ENCODE data around the gene SASH1.

The SASH1 gene

DNA sequence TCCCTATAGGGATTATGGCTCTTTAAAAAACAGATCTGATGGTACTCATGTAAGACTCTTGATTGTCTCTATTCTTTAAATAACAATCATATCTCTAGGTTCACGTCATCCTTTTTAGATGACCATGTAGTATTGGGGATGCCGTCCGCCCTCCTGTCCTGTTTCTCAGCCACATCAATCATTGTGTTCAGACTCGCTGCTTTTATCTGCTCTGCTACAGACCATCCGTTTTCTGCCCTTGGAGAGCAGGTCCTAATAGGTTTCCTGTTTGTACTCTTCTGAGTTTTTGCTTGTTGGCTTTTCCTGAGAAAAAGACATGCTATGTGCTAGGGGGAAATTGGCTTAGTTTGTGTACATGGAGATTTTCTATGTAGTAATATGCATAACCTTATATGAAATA lies 76.8 kb downstream of the SASH1 start:
- no peak for DNase-seq (ENCODE audit: low spot score)
- no peaks in the 10 kb centered on the region for H3K36me3 ChIP-seq (replicated peaks in 1 of 2; ENCODE audit: control insufficient read depth in 2 of 2, insufficient read depth in 2 of 2, low read length in 2 of 2)
- H3K4me3 ChIP-seq (ENCODE audit: low read length in 2 of 2), result no peak overlapping the region
- H2BK15ac ChIP-seq (ENCODE audit: low read length), result no peak overlapping the region
- no peak overlapping the region for H2AK5ac ChIP-seq (ENCODE audit: low read depth, low read length)
- H4K8ac ChIP-seq (ENCODE audit: low read depth, low read length), result no peak overlapping the region
- H3K4me2 ChIP-seq (ENCODE audit: insufficient read depth, low read length, poor library complexity, severe bottlenecking), result no peak overlapping the region
- no peak overlapping the region for H3K4ac ChIP-seq (ENCODE audit: low read length)
- no peak overlapping the region for H3K18ac ChIP-seq (ENCODE audit: low read length)
- H3K27ac ChIP-seq (replicated peaks; ENCODE audit: low read length), result no peak overlapping the region
- H4K91ac ChIP-seq (ENCODE audit: low read depth, low read length, poor library complexity), result no peak overlapping the region
- no peak overlapping the region for H2BK5ac ChIP-seq (ENCODE audit: low read length)
- H3K27me3 ChIP-seq (ENCODE audit: control insufficient read depth in 3 of 3, insufficient read depth in 3 of 3, low read depth in 1 of 3, low read length in 3 of 3), result no peaks in the 10 kb centered on the region
- H3K79me1 ChIP-seq (ENCODE audit: low read depth, low read length), result no peaks in the 10 kb centered on the region
- no peak overlapping the region for H3K9ac ChIP-seq (ENCODE audit: low read depth, low read length, poor library complexity)
- H3K4me1 ChIP-seq (ENCODE audit: control insufficient read depth in 2 of 2, insufficient read depth in 1 of 2, low read depth in 1 of 2, low read length in 2 of 2), result peaks cover 3 to 9% of the 10 kb centered on the region in 2 donors
- no CpG with 5 or more reads among the region's 5 CpGs for WGBS, 2 donors (ENCODE audit: extremely low coverage in 2 of 2, insufficient read length in 2 of 2, insufficient replicate concordance in 1 of 2)
- H2BK120ac ChIP-seq (ENCODE audit: low read depth, low read length), result no peak overlapping the region
- no peak overlapping the region for H2AFZ ChIP-seq (ENCODE audit: low read length)
- no peak overlapping the region for H3K23ac ChIP-seq (ENCODE audit: low read depth, low read length, poor library complexity)
- no peaks in the 10 kb centered on the region for H3K9me3 ChIP-seq (replicated peaks in 1 of 2; ENCODE audit: control insufficient read depth in 2 of 2, insufficient read depth in 1 of 2, low read depth in 1 of 2, low read length in 2 of 2)
- no peak overlapping the region for H2BK12ac ChIP-seq (ENCODE audit: low read length)
- no peak overlapping the region for H3K14ac ChIP-seq (ENCODE audit: low read length)

DNA sequence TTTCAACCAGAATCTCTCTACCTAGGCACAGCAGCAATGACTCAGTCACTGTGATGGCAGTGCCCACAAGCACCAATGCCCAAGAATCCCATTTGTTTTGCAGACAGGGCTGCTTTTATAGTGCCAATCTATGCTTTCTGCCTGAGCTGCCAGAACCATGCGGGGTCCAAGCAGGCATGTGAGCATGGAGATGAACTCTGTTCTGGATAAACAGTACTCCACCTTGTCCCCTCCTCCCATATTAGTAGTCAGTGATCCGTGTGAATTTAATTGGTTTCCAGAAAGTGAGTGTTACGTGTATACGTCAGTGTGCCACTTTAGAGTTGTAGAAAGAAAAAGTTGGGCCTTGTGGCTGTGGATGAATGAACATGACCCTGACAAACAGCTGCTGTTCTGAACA lies 79.4 kb downstream of the SASH1 start:
- H3K4me1 ChIP-seq (ENCODE audit: control insufficient read depth in 2 of 2, insufficient read depth in 1 of 2, low read depth in 1 of 2, low read length in 2 of 2), result peaks cover 3 to 10% of the 10 kb centered on the region in 2 donors
- no peak overlapping the region for H2BK12ac ChIP-seq (ENCODE audit: low read length)
- H3K27ac ChIP-seq (replicated peaks; ENCODE audit: low read length), result no peak overlapping the region
- DNase-seq (ENCODE audit: low spot score), result no peak
- H2AFZ ChIP-seq (ENCODE audit: low read length), result no peak overlapping the region
- H3K14ac ChIP-seq (ENCODE audit: low read length), result no peak overlapping the region
- H3K23ac ChIP-seq (ENCODE audit: low read depth, low read length, poor library complexity), result no peak overlapping the region
- WGBS, 2 donors (ENCODE audit: extremely low coverage in 2 of 2, insufficient read length in 2 of 2, insufficient replicate concordance in 1 of 2), result no CpG with 5 or more reads among the region's 4 CpGs
- H3K18ac ChIP-seq (ENCODE audit: low read length), result no peak overlapping the region
- H2BK120ac ChIP-seq (ENCODE audit: low read depth, low read length), result no peak overlapping the region
- no peak overlapping the region for H3K4me3 ChIP-seq (ENCODE audit: low read length in 2 of 2)
- H3K27me3 ChIP-seq (ENCODE audit: control insufficient read depth in 3 of 3, insufficient read depth in 3 of 3, low read depth in 1 of 3, low read length in 3 of 3), result no peaks in the 10 kb centered on the region
- no peaks in the 10 kb centered on the region for H3K79me1 ChIP-seq (ENCODE audit: low read depth, low read length)
- no peak overlapping the region for H3K4ac ChIP-seq (ENCODE audit: low read length)
- no peak overlapping the region for H4K8ac ChIP-seq (ENCODE audit: low read depth, low read length)
- no peaks in the 10 kb centered on the region for H3K36me3 ChIP-seq (replicated peaks in 1 of 2; ENCODE audit: control insufficient read depth in 2 of 2, insufficient read depth in 2 of 2, low read length in 2 of 2)
- peaks cover 3% of the 10 kb centered on the region in 2 donors for H3K9me3 ChIP-seq (replicated peaks in 1 of 2; ENCODE audit: control insufficient read depth in 2 of 2, insufficient read depth in 1 of 2, low read depth in 1 of 2, low read length in 2 of 2)
- H2BK15ac ChIP-seq (ENCODE audit: low read length), result no peak overlapping the region
- H3K4me2 ChIP-seq (ENCODE audit: insufficient read depth, low read length, poor library complexity, severe bottlenecking), result no peak overlapping the region
- no peak overlapping the region for H2BK5ac ChIP-seq (ENCODE audit: low read length)
- H2AK5ac ChIP-seq (ENCODE audit: low read depth, low read length), result no peak overlapping the region
- no peak overlapping the region for H3K9ac ChIP-seq (ENCODE audit: low read depth, low read length, poor library complexity)
- H4K91ac ChIP-seq (ENCODE audit: low read depth, low read length, poor library complexity), result no peak overlapping the region

DNA sequence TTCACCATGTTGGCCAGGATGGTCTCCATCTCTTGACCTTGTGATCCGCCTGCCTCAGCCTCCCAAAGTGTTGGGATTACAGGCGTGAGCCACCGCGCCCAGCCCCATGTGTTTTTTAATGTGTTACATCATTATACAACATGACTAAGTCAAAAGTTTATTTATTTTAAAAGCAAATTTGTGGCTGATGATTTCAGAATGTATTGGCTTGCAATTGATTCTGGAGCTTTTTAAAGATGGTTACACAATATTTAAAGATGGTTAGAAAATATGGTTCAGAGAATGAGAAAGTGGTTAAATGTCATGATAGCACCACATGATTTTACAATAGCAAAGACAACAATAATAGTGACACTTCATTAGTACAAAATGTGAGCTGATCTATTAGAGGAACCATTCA lies 80.5 kb downstream of the SASH1 start:
- DNase-seq (ENCODE audit: low spot score), result no peak

DNA sequence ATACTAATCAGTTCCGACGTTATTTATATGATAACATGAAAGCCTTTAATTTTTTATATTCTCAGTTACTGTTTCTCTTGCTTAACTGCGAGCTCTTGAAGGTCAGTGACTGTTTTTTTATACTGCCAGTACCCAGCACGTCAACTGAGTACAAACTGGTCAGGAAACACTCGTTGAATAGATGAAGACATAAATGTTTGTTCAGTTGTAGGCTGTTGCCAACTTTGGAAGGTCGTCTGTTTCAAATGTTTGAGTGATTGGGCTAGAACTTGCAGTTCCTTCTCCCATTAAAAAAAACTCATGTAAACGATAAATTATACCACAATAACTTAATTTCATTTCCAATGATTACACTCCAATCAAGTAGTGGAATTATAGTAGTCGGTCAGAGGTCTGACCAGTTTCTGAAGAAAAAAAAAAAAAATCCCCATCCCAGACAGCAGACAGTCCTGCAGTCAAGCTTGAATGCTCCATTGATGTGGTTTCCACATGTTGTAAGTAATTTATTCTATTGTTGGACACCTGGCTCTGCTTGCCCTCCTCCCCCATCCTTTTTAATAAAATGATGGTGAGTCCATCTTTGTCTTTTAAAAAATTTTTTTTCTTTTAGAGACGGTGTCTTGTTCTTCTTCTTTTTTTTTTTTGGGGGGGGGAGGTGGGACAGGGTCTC lies 81.1 kb downstream of the SASH1 start:
- DNase-seq (ENCODE audit: low spot score), result no peak
- no peak overlapping the region for H3K23ac ChIP-seq (ENCODE audit: low read depth, low read length, poor library complexity)
- no peak overlapping the region for H3K27ac ChIP-seq (replicated peaks; ENCODE audit: low read length)

More for the DNA sequence above, 80.5 kb downstream of the SASH1 start:
- Histone ChIP-seq H3K4ac (ENCODE audit: low read length) (no peak overlapping the region), H3K23ac (ENCODE audit: low read depth, low read length, poor library complexity) (no peak overlapping the region), H3K27ac (replicated peaks; ENCODE audit: low read length) (no peak overlapping the region), H3K27me3 (ENCODE audit: control insufficient read depth in 3 of 3, insufficient read depth in 3 of 3, low read depth in 1 of 3, low read length in 3 of 3) (no peaks in the 10 kb centered on the region), H2BK15ac (ENCODE audit: low read length) (no peak overlapping the region), H3K18ac (ENCODE audit: low read length) (no peak overlapping the region), H3K9ac (ENCODE audit: low read depth, low read length, poor library complexity) (no peak overlapping the region), H2AFZ (ENCODE audit: low read length) (no peak overlapping the region), H3K4me3 (ENCODE audit: low read length in 2 of 2) (no peak overlapping the region), H3K9me3 (replicated peaks in 1 of 2; ENCODE audit: control insufficient read depth in 2 of 2, insufficient read depth in 1 of 2, low read depth in 1 of 2, low read length in 2 of 2) (peaks cover 3% of the 10 kb centered on the region in 2 donors), H3K79me1 (ENCODE audit: low read depth, low read length) (no peaks in the 10 kb centered on the region), H2BK12ac (ENCODE audit: low read length) (no peak overlapping the region), H2AK5ac (ENCODE audit: low read depth, low read length) (no peak overlapping the region), H4K8ac (ENCODE audit: low read depth, low read length) (no peak overlapping the region), H4K91ac (ENCODE audit: low read depth, low read length, poor library complexity) (no peak overlapping the region), H3K4me2 (ENCODE audit: insufficient read depth, low read length, poor library complexity, severe bottlenecking) (no peak overlapping the region), H3K14ac (ENCODE audit: low read length) (no peak overlapping the region), H2BK120ac (ENCODE audit: low read depth, low read length) (no peak overlapping the region), H3K36me3 (replicated peaks in 1 of 2; ENCODE audit: control insufficient read depth in 2 of 2, insufficient read depth in 2 of 2, low read length in 2 of 2) (no peaks in the 10 kb centered on the region), H2BK5ac (ENCODE audit: low read length) (no peak overlapping the region), H3K4me1 (ENCODE audit: control insufficient read depth in 2 of 2, insufficient read depth in 1 of 2, low read depth in 1 of 2, low read length in 2 of 2) (peaks cover 3 to 10% of the 10 kb centered on the region in 2 donors)
- WGBS, 2 donors (ENCODE audit: extremely low coverage in 2 of 2, insufficient read length in 2 of 2, insufficient replicate concordance in 1 of 2), result no CpG with 5 or more reads among the region's 4 CpGs

More for the DNA sequence above, 81.1 kb downstream of the SASH1 start:
- no peak overlapping the region for H3K9ac ChIP-seq (ENCODE audit: low read depth, low read length, poor library complexity)
- H2BK15ac ChIP-seq (ENCODE audit: low read length), result no peak overlapping the region
- peaks cover 3 to 10% of the 10 kb centered on the region in 2 donors for H3K4me1 ChIP-seq (ENCODE audit: control insufficient read depth in 2 of 2, insufficient read depth in 1 of 2, low read depth in 1 of 2, low read length in 2 of 2)
- no peaks in the 10 kb centered on the region for H3K27me3 ChIP-seq (ENCODE audit: control insufficient read depth in 3 of 3, insufficient read depth in 3 of 3, low read depth in 1 of 3, low read length in 3 of 3)
- H4K91ac ChIP-seq (ENCODE audit: low read depth, low read length, poor library complexity), result no peak overlapping the region
- no peak overlapping the region for H2BK120ac ChIP-seq (ENCODE audit: low read depth, low read length)
- no peak overlapping the region for H4K8ac ChIP-seq (ENCODE audit: low read depth, low read length)
- no peak overlapping the region for H2AK5ac ChIP-seq (ENCODE audit: low read depth, low read length)
- H3K79me1 ChIP-seq (ENCODE audit: low read depth, low read length), result no peaks in the 10 kb centered on the region
- no peak overlapping the region for H3K4me3 ChIP-seq (ENCODE audit: low read length in 2 of 2)
- no peak overlapping the region for H3K14ac ChIP-seq (ENCODE audit: low read length)
- no peaks in the 10 kb centered on the region for H3K36me3 ChIP-seq (replicated peaks in 1 of 2; ENCODE audit: control insufficient read depth in 2 of 2, insufficient read depth in 2 of 2, low read length in 2 of 2)
- no peak overlapping the region for H3K4ac ChIP-seq (ENCODE audit: low read length)
- H3K9me3 ChIP-seq (replicated peaks in 1 of 2; ENCODE audit: control insufficient read depth in 2 of 2, insufficient read depth in 1 of 2, low read depth in 1 of 2, low read length in 2 of 2), result peaks cover 3% of the 10 kb centered on the region in 2 donors
- H2AFZ ChIP-seq (ENCODE audit: low read length), result no peak overlapping the region
- no peak overlapping the region for H3K18ac ChIP-seq (ENCODE audit: low read length)
- no peak overlapping the region for H3K4me2 ChIP-seq (ENCODE audit: insufficient read depth, low read length, poor library complexity, severe bottlenecking)
- WGBS, 2 donors (ENCODE audit: extremely low coverage in 2 of 2, insufficient read length in 2 of 2, insufficient replicate concordance in 1 of 2), result no CpG with 5 or more reads among the region's 9 CpGs
- H2BK5ac ChIP-seq (ENCODE audit: low read length), result no peak overlapping the region
- no peak overlapping the region for H2BK12ac ChIP-seq (ENCODE audit: low read length)
